Liver (tissue), 3 donors: ENCODE results near the gene HSFX4.
"Not testable (repeated sequence)": the region's sequence is repeated elsewhere in the genome, so short reads cannot be mapped to it uniquely, and the experiment has no call there.

ENCODE experiments used
- CTCF ChIP-seq: fragments of 150-350 bp; IDR thresholded peaks from 2 replicates; pipeline ENCODE4 v1.5.1; 2017; ENCODE audit warnings: improper control_type of control experiment, low read depth, low read length; ENCODE audit not compliant: missing input control
- EGR1 ChIP-seq, 2 donors: IDR thresholded peaks; 2 replicates each; pipeline ENCODE4 v1.6.1; 2016 to 2018; ENCODE audit warnings: antibody characterized with exemption in 2 of 2, low read depth in 2 of 2
- GABPA ChIP-seq, 2 donors: IDR thresholded peaks in 1 of 2; conservative IDR thresholded peaks in 1 of 2; 2 replicates each; pipeline ENCODE4 v1.6.1; 2016; ENCODE audit warnings: antibody characterized with exemption in 2 of 2, mild to moderate bottlenecking in 1 of 2, moderate library complexity in 1 of 2
- JUND ChIP-seq, 2 donors: IDR thresholded peaks; 2 replicates each; pipeline ENCODE4 v1.6.1; 2016; ENCODE audit warnings: antibody characterized with exemption in 2 of 2
- RAD21 ChIP-seq, 2 donors: IDR thresholded peaks; 2 replicates each; pipeline ENCODE4 v1.6.1; 2016; ENCODE audit warnings: antibody characterized with exemption in 2 of 2, mild to moderate bottlenecking in 2 of 2
- REST ChIP-seq: IDR thresholded peaks from 2 replicates; pipeline ENCODE4 v1.6.1; 2016; ENCODE audit warnings: antibody characterized with exemption, mild to moderate bottlenecking
- TAF1 ChIP-seq: conservative IDR thresholded peaks from 2 replicates; pipeline ENCODE4 v1.6.1; 2016; ENCODE audit warnings: antibody characterized with exemption, mild to moderate bottlenecking
- YY1 ChIP-seq: IDR thresholded peaks from 2 replicates; pipeline ENCODE4 v1.6.1; 2016; ENCODE audit warnings: antibody characterized with exemption, mild to moderate bottlenecking
- donor health status: healthy.
- donor health status: healthy.

GRCh38 chrX:149945087-149945670, 15.8 kb downstream of the HSFX4 start:
- TF ChIP-seq CTCF; YY1; JUND (IDR thresholded peaks at IDR 0.05); RAD21 (IDR thresholded peaks at IDR 0.05); EGR1 (IDR thresholded peaks at IDR 0.05; ENCODE audit: low read depth in 2 of 2); REST; GABPA (IDR thresholded peaks at IDR 0.05 in 1 of 2, conservative IDR thresholded peaks at IDR 0.05 in 1 of 2); TAF1: not testable (repeated sequence)
